CD8-positive, alpha-beta memory T cell (primary cell): ENCODE data around the gene DAP. TPM values are rescaled to one million over a fixed set of nuclear protein-coding genes. Genes with fewer than 3 reads are reported as not detected.
"Not testable (repeated sequence)": the region's sequence is repeated elsewhere in the genome, so short reads cannot be mapped to it uniquely, and the experiment has no call there.

Experiments
- CTCF ChIA-PET: fragments of 350-600 bp; sonication (Branson Sonifier 250); formaldehyde crosslinking; loops from one replicate; lab custom pipeline; 2021; ENCODE audit warnings: antibody characterized with exemption; lab: Charles Lee
- POLR2A ChIA-PET: fragments of 350-600 bp; sonication (Branson Sonifier 250); formaldehyde crosslinking; loops from one replicate; lab custom pipeline; 2021; ENCODE audit warnings: antibody characterized with exemption; lab: Charles Lee
- DNase-seq, 5 donors: peaks; one replicate each; pipeline versions ENCODE4 v3.0.0 to v3.0.0-alpha.2; 2020 to 2022; ENCODE audit warnings: mixed read lengths in 1 of 5
- H3K27ac ChIP-seq: one replicate; pipeline ENCODE4 v1.7.0; 2013; ENCODE audit warnings: low read depth, mild to moderate bottlenecking, low read length, moderate library complexity
- H3K27me3 ChIP-seq: 2 replicates; pipeline ENCODE4 v1.7.0; 2013; ENCODE audit warnings: low read length, mild to moderate bottlenecking; ENCODE audit not compliant: insufficient read depth, poor library complexity, severe bottlenecking
- H3K36me3 ChIP-seq: 2 replicates; pipeline ENCODE4 v1.7.0; 2013; ENCODE audit warnings: mild to moderate bottlenecking, low read length, moderate library complexity; ENCODE audit not compliant: insufficient read depth
- H3K4me1 ChIP-seq: 2 replicates; pipeline ENCODE4 v1.7.0; 2013; ENCODE audit warnings: mild to moderate bottlenecking, low read length, moderate library complexity; ENCODE audit not compliant: insufficient read depth
- H3K4me3 ChIP-seq: 2 replicates; pipeline ENCODE4 v1.7.0; 2013; ENCODE audit warnings: mild to moderate bottlenecking, low read length
- H3K9me3 ChIP-seq: 2 replicates; pipeline ENCODE4 v1.7.0; 2013; ENCODE audit warnings: mild to moderate bottlenecking, low read length
- H3K27ac Mint-ChIP-seq, 8 donors: one replicate each; pipeline ENCODE4 v1.8.0; 2020 to 2021; ENCODE audit warnings: mixed read lengths in 8 of 8, mild to moderate bottlenecking in 6 of 8, inconsistent platforms in 3 of 8, moderate library complexity in 3 of 8
- H3K27me3 Mint-ChIP-seq, 2 donors: one replicate each; pipeline ENCODE4 v1.8.0; 2020 to 2021; ENCODE audit warnings: mixed read lengths in 2 of 2, mild to moderate bottlenecking in 1 of 2, moderate library complexity in 1 of 2
- H3K36me3 Mint-ChIP-seq, 3 donors: one replicate each; pipeline ENCODE4 v1.8.0; 2020 to 2021; ENCODE audit warnings: mixed read lengths in 3 of 3, inconsistent platforms in 1 of 3, mild to moderate bottlenecking in 1 of 3
- H3K4me1 Mint-ChIP-seq, 3 donors: one replicate each; pipeline ENCODE4 v1.8.0; 2020 to 2021; ENCODE audit warnings: mixed read lengths in 3 of 3, inconsistent platforms in 1 of 3, mild to moderate bottlenecking in 1 of 3
- H3K4me3 Mint-ChIP-seq, 7 donors: one replicate each; pipeline ENCODE4 v1.8.0; 2020 to 2021; ENCODE audit warnings: mixed read lengths in 7 of 7, mild to moderate bottlenecking in 6 of 7, moderate library complexity in 4 of 7, inconsistent platforms in 2 of 7
- H3K9me3 Mint-ChIP-seq, 5 donors: one replicate each; pipeline ENCODE4 v1.8.0; 2020 to 2022; ENCODE audit warnings: mixed read lengths in 5 of 5, mild to moderate bottlenecking in 3 of 5, moderate library complexity in 2 of 5, inconsistent platforms in 1 of 5
- polyA plus RNA-seq: library from polyadenylated mRNA; unstranded; fragments of 300-500 nt; fragmentation: Illumina TruSeq; gene quantifications from one replicate; pipeline ENCODE4 v1.2.3, GENCODE V29; 2021
- total RNA-seq, 2 experiments: library from RNA; stranded (reverse); gene quantifications; one replicate each; pipeline ENCODE4 v1.2.3, GENCODE V29; 2021

The DAP gene
- total and polyA plus RNA-seq, 3 experiments from 2014 or later: 60.0 to 73.7 (median 61.5) TPM

DNA sequence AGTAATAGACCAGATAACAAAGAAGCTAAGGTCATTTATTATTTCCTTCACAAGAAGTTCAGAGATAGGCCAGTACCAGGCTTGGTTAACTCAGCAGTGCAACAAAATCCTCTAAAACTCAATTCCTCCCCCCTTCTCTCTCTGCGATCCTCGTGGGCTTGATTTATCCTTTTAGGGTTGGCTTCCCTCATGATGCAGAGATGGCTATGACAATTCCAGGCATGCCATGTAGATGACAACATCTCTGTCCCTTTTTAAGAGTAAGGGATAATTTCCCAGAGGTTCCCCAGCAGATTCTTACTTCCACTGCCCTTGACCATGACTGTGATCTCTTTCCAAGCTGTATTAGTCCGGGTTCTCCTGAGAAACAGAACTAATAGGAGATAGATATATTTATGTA is 28.7 kb upstream of the DAP start:
- Mint-ChIP-seq H3K4me3 (no peak overlapping the region), H3K27ac (peak overlapping the region in 1 of 8 donors; percentile 74), H3K27me3 (peaks cover 0 to 3% of the 10 kb centered on the region in 2 donors), H3K36me3 (no peaks in the 10 kb centered on the region), H3K9me3 (no peaks in the 10 kb centered on the region), H3K4me1 (peaks cover 7 to 9% (median 8%) of the 10 kb centered on the region in 3 donors)
- no peaks in the 10 kb centered on the region for H3K9me3 ChIP-seq
- CTCF ChIA-PET: no interaction called here
- no peaks in the 10 kb centered on the region for H3K27me3 ChIP-seq
- POLR2A ChIA-PET: no interaction called here
- DNase-seq: no peak
- no peaks in the 10 kb centered on the region for H3K4me1 ChIP-seq
- no peak overlapping the region for H3K4me3 ChIP-seq
- H3K27ac ChIP-seq: no peak overlapping the region
- no peaks in the 10 kb centered on the region for H3K36me3 ChIP-seq

DNA sequence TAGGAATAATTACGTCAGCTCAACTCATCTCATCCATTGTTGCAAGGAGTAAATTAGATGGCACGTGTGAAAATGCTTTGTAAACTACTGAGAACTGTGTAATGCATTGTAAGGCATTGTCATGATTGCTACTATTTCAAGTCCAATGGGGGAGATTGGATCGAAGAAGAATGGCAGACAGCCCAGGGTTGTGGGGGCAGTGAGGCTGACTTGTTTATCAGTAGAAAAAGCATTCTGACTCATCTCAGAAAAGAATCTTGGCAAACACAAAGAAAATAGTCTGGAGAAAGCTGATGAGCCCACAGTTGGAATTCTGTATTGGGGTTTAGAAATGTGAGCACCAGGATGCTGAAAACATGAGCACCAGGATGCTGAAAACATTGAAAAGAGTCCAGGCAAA is 28.0 kb upstream of the DAP start:
- H3K36me3 Mint-ChIP-seq: no peaks in the 10 kb centered on the region
- CTCF ChIA-PET: no interaction called here
- Histone ChIP-seq H3K27ac (no peak overlapping the region), H3K4me1 (no peaks in the 10 kb centered on the region), H3K27me3 (no peaks in the 10 kb centered on the region), H3K4me3 (no peak overlapping the region), H3K36me3 (no peaks in the 10 kb centered on the region), H3K9me3 (no peaks in the 10 kb centered on the region)
- no peak overlapping the region for H3K4me3 Mint-ChIP-seq
- H3K27me3 Mint-ChIP-seq: peaks cover 0 to 1% of the 10 kb centered on the region in 2 donors
- H3K9me3 Mint-ChIP-seq: no peaks in the 10 kb centered on the region
- peaks cover 7 to 9% (median 8%) of the 10 kb centered on the region in 3 donors for H3K4me1 Mint-ChIP-seq
- POLR2A ChIA-PET: no interaction called here
- no peak for DNase-seq
- H3K27ac Mint-ChIP-seq: no peak overlapping the region

DNA sequence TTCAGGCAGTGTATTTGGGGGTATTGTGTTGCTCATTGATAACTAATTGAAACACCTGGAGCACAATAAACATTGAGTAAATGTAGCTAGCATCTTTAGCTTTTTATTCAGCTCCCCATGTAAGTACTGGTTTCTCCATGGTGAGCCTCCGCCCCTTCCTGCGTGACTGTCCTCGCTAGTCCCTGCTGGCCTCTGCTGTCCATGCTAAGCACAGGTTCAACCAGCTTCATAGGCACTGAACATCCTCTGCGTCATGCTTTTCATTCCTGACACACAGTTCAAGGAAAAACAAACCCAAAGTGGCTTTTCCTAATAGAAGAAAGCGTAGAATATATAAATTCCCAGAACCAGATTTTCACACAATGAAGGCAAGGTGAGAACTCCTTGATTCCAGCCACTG is 27.3 kb upstream of the DAP start:
- Mint-ChIP-seq H3K27ac (peak overlapping the region in 2 of 8 donors; percentile 19 to 73), H3K27me3 (peaks cover 0 to 1% of the 10 kb centered on the region in 2 donors), H3K4me1 (peaks cover 7 to 9% (median 8%) of the 10 kb centered on the region in 3 donors), H3K9me3 (no peaks in the 10 kb centered on the region), H3K4me3 (no peak overlapping the region), H3K36me3 (no peaks in the 10 kb centered on the region)
- no peaks in the 10 kb centered on the region for H3K4me1 ChIP-seq
- H3K27me3 ChIP-seq: no peaks in the 10 kb centered on the region
- H3K9me3 ChIP-seq: no peaks in the 10 kb centered on the region
- DNase-seq: no peak
- no peak overlapping the region for H3K27ac ChIP-seq
- H3K4me3 ChIP-seq: no peak overlapping the region
- ChIA-PET POLR2A (no interaction called here), CTCF (no interaction called here)
- no peaks in the 10 kb centered on the region for H3K36me3 ChIP-seq

DNA sequence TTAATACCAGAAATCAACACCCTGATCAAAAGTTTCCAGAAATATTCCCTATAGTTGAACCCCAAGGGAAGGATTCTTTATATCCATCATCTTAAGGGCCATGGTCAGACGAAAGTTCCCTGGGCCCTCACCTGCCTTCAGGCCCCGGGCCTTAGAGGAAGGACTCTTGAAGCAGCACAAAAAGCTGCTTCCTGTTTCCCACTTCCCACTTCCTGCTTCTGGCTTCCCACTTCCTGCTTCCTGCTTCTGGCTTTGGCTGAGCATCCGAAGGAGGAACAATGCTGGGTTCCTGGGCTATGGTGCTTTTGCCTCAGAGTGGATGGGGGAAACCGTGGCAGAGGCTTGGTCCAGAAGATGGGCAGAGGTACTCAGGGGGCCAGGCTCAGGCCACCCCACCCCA is 25.8 kb upstream of the DAP start:
- no peak overlapping the region for H3K4me3 Mint-ChIP-seq
- H3K9me3 ChIP-seq: no peaks in the 10 kb centered on the region
- no peak for DNase-seq
- peak overlapping the region in 1 of 8 donors; percentile 82 for H3K27ac Mint-ChIP-seq
- H3K36me3 Mint-ChIP-seq: no peaks in the 10 kb centered on the region
- H3K4me1 ChIP-seq: no peaks in the 10 kb centered on the region
- no peaks in the 10 kb centered on the region for H3K36me3 ChIP-seq
- ChIA-PET POLR2A (no interaction called here), CTCF (no interaction called here)
- H3K27ac ChIP-seq: no peak overlapping the region
- no peak overlapping the region for H3K4me3 ChIP-seq
- peaks cover 7 to 9% (median 8%) of the 10 kb centered on the region in 3 donors for H3K4me1 Mint-ChIP-seq
- no peaks in the 10 kb centered on the region for H3K27me3 ChIP-seq
- peaks cover 1 to 4% of the 10 kb centered on the region in 2 donors for H3K27me3 Mint-ChIP-seq
- H3K9me3 Mint-ChIP-seq: no peaks in the 10 kb centered on the region

DNA sequence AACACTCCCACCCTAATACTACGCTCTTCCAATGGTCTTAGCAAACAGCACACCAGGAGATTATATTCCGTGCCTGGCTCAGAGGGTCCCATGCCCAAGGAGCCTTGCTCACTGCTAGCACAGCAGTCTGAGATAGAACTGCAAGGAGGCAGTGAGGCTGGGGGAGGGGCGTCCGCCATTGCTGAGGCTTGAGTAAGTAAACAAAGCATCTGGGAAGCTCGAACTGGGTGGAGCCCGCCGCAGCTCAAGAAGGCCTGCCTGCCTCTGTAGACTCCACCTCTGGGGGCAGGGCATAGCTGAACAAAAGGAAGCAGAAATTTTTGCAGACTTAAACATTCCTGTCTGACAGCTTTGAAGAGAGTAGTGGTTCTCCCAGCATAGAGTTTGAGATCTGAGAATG is 19.2 kb upstream of the DAP start:
- H3K27ac Mint-ChIP-seq, H3K4me3 Mint-ChIP-seq, H3K27ac ChIP-seq, H3K27me3 ChIP-seq, H3K4me3 ChIP-seq, CTCF ChIA-PET, H3K36me3 ChIP-seq, H3K9me3 ChIP-seq, DNase-seq, POLR2A ChIA-PET, H3K9me3 Mint-ChIP-seq, H3K4me1 Mint-ChIP-seq, H3K4me1 ChIP-seq, H3K36me3 Mint-ChIP-seq: not testable (repeated sequence)
- peaks cover 6 to 26% of the 10 kb centered on the region in 2 donors for H3K27me3 Mint-ChIP-seq

DNA sequence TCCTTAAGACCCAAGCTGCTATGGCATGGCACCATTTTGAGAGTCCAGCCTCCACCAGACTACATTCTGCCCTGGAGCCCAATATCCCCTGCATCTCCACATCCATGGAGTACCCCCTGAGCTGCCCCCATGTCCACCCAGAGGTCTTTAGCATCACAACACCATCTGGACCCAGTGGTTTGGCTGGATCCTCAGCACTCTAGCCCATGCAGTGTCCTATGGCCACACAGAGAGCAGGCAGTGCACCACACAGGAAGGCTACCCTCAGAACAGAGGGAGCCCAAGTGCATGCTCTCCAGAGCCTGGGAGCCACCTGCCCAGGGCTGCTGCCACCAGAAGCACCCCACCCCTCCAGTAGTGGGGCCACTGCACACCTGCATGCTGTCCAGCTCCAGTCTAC is 18.6 kb upstream of the DAP start:
- CTCF ChIA-PET: no interaction called here

DNA sequence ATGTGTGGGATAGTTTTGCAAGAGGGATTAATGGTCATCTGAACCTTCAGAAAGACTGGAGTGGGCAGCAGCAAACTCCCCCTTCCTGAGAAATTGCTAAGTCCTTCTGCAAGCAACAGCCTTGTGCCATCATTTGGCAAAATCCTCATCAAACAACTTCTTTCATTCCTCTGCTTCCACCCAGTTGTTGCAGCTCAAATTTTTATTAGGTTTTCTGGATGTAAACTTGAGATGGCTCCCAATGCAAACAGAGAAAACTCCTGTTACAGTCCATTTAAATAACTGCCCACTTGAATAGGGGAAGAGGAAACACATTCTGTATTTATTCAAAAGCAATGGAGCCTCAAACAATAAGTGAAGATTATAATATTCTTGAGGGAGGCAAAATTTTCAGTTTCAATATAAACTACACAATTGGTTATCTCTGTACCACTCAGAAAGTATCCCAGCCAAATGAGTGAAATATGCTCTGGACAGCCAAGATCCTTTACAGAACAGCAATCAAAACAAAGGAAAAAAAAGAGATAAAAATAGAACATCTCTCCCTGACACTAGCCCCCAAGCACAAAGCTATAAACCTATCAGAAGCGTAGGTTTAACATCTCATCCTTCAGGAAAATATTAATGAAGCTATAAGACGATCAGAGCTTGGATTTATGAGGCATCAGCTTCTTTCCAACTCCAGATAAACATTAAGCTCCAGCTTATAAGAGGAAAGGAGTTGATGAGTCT is 17.3 kb upstream of the DAP start:
- Histone ChIP-seq H3K4me3 (no peak overlapping the region), H3K36me3 (no peaks in the 10 kb centered on the region), H3K4me1 (no peaks in the 10 kb centered on the region), H3K27me3 (no peaks in the 10 kb centered on the region), H3K27ac (no peak overlapping the region), H3K9me3 (no peaks in the 10 kb centered on the region)
- no peak overlapping the region for H3K4me3 Mint-ChIP-seq
- H3K4me1 Mint-ChIP-seq: no peaks in the 10 kb centered on the region
- H3K9me3 Mint-ChIP-seq: peaks cover 0 to 4% (median 2%) of the 10 kb centered on the region in 5 donors
- H3K27me3 Mint-ChIP-seq: peaks cover 6 to 34% of the 10 kb centered on the region in 2 donors
- no peak overlapping the region for H3K27ac Mint-ChIP-seq
- no peak for DNase-seq
- POLR2A ChIA-PET: no interaction called here
- CTCF ChIA-PET: no interaction called here
- no peaks in the 10 kb centered on the region for H3K36me3 Mint-ChIP-seq

More for the DNA sequence above, 18.6 kb upstream of the DAP start:
- no peaks in the 10 kb centered on the region for H3K4me1 ChIP-seq
- no peak overlapping the region for H3K4me3 ChIP-seq
- H3K4me1 Mint-ChIP-seq: no peaks in the 10 kb centered on the region
- no peaks in the 10 kb centered on the region for H3K27me3 ChIP-seq
- peaks cover 6 to 27% of the 10 kb centered on the region in 2 donors for H3K27me3 Mint-ChIP-seq
- no peak overlapping the region for H3K27ac ChIP-seq
- no peak for DNase-seq
- H3K36me3 ChIP-seq: no peaks in the 10 kb centered on the region
- no peaks in the 10 kb centered on the region for H3K9me3 ChIP-seq
- H3K9me3 Mint-ChIP-seq: peaks cover 0 to 4% (median 2%) of the 10 kb centered on the region in 5 donors
- no peak overlapping the region for H3K4me3 Mint-ChIP-seq
- H3K36me3 Mint-ChIP-seq: no peaks in the 10 kb centered on the region
- no peak overlapping the region for H3K27ac Mint-ChIP-seq
- POLR2A ChIA-PET: no interaction called here

DNA sequence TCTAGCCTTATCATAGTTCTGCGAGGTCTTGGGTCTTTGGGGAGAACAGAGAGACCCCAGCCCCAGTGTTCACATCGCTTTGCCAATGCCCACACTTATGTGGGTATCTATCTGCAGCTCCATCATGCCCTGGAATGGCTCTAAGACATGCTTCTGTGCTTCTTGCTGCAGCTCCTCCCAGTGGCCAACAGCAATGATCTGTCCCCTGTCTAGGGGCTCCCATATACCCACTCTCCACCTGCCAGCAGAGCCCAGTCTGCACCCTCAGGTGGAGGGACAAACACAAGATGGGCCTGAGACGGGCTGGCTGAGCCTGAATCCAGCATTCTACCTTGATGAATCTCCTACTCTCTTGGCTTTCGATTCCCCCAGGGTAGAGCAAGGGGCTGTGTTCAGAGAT is 14.6 kb upstream of the DAP start:
- Histone ChIP-seq H3K9me3 (no peaks in the 10 kb centered on the region), H3K27me3 (no peaks in the 10 kb centered on the region), H3K36me3 (no peaks in the 10 kb centered on the region), H3K4me3 (no peak overlapping the region), H3K27ac (no peak overlapping the region), H3K4me1 (no peaks in the 10 kb centered on the region)
- CTCF ChIA-PET: no interaction called here
- H3K27me3 Mint-ChIP-seq: peaks cover 8 to 34% of the 10 kb centered on the region in 2 donors
- H3K4me1 Mint-ChIP-seq: no peaks in the 10 kb centered on the region
- DNase-seq: no peak
- POLR2A ChIA-PET: no interaction called here
- no peak overlapping the region for H3K27ac Mint-ChIP-seq
- H3K36me3 Mint-ChIP-seq: no peaks in the 10 kb centered on the region
- H3K9me3 Mint-ChIP-seq: peaks cover 0 to 4% (median 2%) of the 10 kb centered on the region in 5 donors
- H3K4me3 Mint-ChIP-seq: no peak overlapping the region
